HuH-7 (cell line): Measurements from ENCODE around the gene SEC14L1.

Experiments used
- DNase-seq: peaks from one replicate; pipeline ENCODE4 v3.0.0; 2011; ENCODE audit warnings: low spot score

SEC14L1 gene

DNA sequence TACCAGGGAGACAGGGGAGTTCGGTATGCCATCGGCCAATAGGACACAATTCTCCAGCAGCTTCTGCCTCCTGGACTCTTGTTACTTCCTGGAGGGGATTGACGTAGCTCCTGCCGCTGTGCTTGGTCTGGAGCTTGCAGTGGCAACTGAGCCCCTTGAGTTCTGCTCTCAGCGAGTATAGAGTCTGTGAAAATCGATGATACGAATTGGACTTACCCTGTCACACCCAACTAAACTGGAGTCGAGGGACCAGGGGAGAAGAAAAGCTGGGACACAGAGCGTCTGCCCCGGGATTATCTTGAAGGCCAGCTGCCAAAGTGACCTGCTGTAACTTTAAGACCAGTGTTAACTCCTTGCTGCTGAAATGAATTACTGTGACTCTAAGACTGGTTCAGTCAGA lies 22.2 kb downstream of the SEC14L1 start:
- DNase-seq = no peak

DNA sequence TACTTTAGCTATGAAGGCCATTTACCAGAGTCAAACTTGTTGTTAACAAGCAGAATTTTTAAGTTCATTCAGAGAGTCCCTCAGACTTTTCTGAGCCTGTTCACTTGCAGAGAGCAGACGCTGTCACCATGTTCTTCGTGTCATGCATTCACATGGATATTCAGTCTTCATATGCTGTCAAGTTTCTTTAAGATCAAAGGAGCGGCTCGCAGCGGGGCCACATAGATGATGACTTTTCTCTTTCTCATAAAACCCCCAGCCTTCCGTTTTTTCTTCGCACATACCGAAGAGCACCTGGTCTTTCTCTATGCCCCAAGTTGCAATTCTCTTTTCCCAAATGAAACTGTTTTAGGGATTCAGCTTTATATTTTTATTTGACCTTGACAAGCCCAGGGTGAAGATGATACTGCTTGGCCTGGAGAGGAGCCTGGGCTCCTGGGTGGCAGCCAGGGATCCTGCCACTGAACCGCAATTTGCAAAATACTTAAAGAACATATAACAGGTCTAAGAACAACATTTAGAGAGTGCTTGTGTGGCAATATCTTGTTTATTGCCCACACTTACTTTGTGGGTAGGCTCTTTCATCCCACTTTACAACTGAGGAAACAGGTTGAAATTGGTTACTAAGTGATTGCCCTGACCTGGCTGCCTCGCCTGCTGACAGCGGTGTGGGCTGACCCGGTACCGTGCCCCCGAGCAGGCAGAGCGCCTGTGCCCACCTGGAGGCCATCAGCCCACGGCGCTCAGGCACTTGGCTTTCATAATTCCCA lies 22.9 kb downstream of the SEC14L1 start:
- DNase-seq = no peak

DNA sequence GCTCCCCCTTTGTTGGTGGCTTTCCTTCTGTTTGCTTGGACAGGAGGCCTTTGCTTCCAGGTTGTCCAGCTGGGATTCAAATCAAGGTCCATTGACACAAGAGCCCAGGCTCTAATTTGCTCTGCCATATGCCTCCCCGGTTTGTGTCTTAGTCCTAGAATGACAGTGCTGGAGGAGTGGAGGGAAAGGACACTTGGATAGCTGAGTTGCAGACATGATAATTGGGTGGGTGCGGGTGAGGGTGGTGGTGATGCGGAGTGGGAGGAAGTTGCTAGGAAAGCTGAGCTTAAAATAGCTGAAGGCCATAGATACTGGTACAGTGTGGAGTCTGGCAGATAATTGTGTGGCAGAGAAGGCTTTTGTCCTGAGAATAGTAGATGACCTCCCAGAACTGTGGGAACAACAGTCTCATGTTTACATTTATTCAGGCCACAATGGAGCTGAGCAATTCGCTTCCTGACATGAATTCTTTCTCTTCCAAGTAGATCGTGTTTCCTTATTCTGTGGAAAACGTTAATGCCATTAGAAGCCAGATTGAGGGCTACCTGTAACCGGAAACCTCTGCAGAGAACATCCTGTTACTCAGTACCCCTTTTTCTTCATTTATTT lies 23.8 kb downstream of the SEC14L1 start:
- DNase-seq = no peak

DNA sequence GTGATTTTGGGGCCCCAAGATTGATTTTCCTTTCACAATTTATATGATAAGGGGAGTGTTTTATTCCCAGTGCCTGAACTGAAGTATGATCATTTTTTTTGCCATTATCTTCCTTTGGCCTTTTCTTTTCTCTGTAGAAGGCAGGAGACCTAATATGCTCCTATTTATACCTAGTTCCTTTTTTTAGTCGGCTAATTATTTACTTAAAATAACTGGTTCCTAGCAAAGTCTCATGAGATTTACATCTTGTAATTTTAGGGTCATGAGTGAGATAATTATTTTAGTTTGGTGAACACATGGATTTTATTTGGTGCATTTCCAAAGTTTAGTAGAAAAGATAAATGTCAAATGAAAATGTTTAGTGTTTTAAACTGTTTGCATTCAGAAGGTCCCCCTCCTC lies 24.8 kb downstream of the SEC14L1 start:
- no peak for DNase-seq

DNA sequence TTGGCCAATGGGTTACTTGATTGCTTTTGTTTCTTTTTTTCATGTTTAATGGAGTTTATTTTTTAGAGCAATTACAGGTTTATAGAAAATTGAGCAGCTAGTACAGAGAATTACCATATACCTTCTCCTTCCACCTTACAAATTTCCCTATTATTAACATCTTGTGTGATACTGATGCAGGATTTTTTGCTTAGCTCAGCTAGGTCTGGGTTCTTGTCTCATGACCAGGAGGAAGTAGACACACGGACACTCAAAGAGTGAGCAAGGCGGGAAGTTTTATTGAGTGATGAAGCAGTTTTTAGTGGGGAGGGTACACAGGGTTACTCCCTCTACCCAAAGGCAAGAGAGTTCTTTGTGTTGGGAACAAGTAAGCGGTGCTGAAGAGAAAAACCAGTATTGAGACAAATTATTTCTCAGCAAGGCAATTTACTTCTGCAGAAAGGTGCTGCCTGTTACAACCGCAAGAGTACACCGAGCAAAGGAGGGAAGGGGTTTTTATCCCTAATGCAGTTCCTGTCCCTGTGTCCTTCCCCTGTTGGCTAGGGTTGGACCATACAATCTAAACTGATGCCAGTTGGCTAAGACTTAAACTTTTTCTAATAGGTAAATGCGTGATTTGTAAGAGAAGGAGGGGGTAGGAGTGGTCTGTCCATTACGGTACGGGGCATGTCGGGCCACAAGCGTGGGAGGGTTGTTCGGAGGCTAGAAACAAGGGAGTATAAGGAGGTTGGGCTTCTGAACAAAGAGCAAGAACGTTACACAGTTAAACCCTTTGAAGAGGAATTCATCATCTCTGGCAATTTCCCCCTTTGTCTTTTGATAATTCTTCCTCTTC lies 26.9 kb downstream of the SEC14L1 start:
- no peak for DNase-seq

DNA sequence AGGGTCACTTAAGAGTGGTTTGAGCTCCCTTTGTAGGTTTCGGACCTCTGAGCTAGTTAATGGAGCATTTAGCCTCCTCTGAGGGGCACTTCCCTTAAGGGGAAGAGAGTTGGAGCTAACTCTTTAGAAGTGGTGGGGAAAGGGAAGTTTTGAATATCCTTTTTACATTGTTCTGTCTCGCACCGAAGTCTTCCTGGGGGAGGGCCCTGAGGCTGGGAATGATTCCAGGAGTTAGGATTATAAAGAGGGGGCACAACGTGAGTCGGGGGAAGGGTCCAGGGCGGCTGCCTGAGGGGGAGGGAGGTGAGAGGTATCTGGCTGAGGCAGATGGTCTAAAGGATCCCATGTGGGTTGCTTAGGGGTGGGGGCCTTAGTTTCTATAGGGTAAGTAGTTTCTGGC lies 32.3 kb downstream of the SEC14L1 start:
- no peak for DNase-seq

DNA sequence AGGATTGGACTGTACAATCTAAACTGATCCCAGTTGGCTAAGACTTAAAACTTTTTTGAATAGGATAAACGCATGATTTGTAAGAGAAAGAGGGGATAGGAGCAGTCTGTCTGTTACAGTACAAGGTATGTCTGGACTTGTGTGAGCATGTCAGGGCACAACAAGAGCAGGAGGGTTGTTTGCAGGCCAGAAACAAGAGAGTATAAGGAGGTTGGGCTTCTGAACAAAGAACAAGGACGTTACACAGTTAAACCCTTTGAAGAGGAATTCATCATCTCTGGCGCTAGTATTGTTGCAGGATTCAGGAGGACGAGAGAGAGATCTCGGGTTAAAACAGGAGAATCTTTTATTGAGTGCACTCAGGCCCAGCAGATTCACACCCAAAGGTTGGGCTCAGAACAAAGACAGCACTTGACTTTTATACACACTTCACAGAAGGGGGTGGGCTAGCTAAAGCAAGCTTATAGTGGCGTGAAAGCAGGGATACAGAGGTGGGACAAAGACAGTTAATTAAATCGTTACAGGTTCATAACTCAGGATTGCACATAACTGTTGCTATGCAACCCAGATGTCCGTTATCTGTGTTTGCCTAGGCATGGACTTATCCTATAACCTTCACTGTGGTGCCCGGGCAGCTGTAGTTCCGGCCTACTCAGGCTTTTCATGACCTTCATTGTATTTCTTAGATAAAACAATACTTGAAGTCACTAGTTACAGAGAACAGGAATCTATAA lies 34.3 kb downstream of the SEC14L1 start:
- DNase-seq = no peak

DNA sequence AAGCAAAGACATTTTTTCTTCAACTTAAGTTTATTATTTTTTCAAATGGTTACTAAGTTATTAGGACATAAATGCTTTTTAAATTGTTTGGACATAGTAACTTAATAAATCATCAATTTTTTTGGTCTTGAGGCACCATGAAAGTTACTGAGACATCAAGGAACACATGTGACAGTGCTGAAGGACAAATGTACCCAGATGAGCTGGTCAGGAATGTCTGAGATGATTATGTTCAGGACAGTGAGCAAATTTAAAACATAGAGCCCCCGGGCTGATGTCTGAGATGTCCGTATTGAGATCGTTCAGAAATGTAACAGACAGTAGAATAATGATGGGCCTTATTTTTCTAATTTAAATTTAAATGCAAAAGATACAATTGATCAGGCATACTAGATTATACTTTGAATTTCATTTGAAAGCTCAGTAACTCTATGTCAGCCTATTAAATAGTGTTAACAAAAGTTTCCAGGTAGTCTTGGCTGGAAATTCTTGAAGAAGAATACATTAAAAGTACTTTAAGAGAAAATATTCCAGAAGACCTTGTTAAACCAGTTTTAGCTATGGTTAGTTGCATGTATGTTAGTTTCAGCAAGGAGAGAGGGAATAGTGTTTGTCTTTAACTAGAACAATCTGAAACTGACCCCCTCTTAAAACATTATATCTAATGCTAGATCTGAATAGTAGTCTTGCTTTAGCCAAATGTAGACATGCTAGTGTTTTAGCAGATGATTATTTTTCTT lies 36.4 kb downstream of the SEC14L1 start:
- DNase-seq = no peak

DNA sequence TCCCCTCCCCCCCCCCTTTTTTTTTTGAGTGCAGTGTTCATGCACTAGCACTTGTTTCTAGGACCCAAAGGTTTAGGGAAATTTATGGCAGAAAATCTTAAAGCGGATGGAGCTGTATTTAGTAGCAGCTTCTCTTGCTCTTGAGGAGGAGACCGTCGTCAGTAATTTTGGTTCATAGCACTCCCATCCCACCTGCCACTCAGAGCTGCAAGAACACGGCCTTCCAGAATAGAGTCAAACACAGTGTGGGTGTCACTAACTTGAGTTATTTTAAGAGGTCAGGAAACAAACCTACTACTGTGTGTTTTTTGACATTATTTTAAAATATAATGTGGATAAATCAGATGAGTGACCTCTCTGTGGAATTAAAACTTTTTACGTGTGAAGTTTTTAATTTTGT lies 37.3 kb downstream of the SEC14L1 start:
- DNase-seq = no peak

DNA sequence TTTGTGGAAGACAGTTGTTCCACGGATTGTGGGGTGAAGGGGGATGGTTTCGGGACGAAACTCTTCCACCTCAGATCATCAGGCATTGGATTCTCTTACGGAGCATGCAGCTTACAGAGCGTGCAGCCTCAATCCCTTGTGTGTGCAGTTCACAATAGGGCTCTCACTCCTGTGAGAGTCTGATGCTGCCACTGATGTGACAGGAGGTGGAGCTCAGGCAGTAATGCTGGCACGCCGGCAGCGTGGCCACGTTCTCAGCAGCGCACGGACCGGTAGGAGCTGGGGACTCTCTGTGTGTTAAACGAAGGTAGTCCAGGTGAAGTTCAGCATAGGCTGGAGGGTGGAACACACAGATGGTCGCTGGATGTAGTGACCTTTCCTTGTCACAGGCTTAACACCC lies 37.8 kb downstream of the SEC14L1 start:
- no peak for DNase-seq

DNA sequence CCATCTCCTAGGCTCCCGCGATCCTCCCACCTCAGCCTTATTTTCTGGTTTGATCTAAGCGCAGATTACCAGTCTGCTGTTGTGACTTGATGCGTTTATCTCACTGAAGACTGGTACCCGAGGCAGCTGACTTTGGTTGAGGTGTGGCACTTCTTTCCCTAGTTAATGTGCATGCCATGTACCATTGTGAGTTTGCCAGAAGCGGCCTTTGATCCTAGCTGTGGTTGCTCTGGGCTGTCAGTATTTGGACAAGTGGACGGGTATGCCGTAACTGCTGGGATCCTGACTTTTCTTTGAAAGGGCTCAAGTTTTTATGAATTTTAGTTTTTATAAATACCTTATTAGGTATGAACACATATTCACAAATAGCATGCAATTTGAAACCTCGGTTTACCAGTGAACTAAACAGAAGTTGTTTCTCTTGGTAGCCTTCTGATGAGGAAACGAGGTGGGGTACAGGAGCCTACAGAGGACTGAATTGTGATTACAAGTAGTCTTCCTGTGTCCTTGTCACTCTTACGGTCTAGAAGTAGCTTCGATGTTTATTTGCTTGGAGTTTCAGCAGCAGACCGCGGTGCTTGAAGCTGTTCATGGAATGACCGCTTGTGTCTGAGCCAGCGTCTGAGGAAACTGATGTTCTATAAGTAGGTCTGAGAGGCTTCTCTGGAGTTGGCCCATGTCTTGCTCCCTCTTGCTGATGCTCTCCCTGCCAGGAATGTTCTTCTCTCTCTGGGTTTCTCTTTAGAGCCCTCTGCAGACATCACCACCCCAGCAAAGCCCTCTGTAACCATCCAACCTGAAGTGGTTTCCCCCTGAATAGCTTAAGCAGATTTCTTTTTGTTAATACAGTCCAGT lies 40.0 kb downstream of the SEC14L1 start:
- peak; percentile 28 for DNase-seq

DNA sequence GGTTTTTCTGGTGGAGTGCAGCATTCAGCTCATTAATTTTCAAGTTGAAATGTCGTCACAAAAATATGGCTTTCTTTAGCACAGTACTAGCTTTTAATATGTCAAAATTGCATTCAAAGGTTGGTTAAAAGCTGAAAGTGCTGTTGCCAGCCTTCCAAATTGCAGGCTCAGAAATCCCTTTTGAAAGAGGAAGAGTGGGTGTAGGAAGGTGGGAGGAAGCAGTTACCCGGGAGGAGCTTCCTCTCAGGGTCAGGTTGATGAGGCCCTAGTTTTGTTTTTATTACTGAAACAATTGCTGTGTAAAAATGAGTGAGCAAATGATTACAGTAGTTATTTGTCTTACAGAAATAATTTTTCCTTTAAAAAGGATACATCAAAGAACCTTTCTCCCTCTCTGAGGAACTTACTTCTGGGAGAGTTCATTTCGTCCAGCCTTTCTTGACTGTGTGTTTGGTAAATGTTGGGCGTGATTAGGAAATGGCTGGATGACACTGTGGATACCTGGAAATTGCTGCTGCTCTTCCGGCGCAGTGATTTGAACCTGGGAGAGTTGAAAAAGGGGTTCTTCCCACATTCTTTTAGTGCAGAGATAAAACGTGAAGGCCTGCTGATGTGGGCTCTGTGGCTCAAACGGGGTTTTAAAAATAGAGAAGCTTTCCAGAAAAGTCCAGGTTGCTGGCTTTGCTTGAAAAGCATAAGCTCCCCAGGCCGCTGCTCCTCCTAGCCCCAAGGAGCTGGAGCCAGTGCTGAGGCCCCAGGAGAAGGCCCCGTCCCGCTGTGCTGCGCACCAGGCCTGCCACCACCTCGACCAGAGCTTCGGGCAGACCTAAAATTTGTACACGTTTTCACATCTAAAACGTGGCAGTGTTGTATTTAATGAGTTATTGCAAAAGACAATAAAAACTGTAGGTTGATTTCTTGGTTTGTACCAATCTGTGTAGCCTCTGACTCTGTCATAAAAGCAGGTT lies 41.7 kb downstream of the SEC14L1 start:
- DNase-seq = no peak

DNA sequence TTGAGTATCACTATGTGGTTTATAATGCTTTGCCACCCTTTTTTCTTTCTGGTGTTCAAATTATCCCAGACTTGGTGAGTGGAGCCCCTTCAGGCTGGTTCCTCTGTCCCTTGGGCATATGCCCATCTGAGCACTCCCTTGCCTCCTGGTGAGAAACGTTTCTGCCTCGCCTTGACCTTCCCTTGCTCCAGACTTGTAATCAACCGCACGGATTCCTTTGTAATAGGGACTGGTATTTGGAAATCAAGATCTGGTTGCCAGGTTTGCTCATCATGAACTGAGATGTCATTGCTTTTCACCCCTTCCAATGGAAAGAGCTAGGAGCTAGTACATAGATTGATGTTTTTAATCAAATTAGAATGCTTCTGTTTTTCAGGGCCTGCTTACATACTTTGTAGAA lies 43.7 kb downstream of the SEC14L1 start:
- DNase-seq = no peak

DNA sequence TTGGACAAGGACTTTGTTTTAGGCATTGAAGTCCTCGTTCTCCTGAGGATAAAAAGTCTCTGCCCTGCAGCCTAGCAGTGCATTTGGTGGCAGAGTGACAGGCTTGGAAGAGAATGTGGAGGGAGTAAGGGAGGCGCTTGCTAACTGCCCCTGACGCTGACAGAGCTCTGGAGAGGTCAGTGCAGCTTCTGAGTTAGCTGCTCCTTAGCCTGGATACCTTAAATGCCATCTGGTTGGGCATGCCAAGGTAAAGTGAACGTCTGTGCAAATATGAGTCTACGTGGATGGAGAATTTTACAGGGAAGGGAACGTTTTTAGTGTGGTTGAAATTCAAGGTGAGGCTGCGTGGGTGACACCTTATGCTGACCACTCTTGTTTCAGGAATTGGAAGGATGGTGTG lies 44.4 kb downstream of the SEC14L1 start:
- DNase-seq = no peak

DNA sequence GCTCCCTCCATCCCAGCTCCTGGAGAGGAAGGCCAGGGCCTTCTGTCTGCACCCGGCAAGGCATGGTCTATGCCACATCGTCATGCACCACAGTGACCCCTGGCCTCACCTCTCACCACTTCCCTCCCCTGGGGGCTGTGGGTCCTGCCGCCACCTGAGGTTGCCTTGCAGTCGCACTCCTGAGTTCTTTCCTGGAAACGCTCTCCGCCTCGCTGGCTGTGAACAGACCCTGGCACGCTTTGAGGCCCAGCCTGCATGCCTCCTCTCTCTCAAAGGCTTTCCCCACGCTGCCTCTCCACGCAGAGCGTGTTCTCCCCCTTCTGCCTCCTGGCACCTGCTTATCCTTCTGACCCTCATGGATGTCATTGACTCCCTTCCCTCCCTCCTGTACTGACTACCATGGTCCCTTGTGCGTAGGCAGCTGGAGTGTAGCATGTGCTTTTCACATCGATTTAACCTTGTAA lies 45.4 kb downstream of the SEC14L1 start:
- DNase-seq = no peak

DNA sequence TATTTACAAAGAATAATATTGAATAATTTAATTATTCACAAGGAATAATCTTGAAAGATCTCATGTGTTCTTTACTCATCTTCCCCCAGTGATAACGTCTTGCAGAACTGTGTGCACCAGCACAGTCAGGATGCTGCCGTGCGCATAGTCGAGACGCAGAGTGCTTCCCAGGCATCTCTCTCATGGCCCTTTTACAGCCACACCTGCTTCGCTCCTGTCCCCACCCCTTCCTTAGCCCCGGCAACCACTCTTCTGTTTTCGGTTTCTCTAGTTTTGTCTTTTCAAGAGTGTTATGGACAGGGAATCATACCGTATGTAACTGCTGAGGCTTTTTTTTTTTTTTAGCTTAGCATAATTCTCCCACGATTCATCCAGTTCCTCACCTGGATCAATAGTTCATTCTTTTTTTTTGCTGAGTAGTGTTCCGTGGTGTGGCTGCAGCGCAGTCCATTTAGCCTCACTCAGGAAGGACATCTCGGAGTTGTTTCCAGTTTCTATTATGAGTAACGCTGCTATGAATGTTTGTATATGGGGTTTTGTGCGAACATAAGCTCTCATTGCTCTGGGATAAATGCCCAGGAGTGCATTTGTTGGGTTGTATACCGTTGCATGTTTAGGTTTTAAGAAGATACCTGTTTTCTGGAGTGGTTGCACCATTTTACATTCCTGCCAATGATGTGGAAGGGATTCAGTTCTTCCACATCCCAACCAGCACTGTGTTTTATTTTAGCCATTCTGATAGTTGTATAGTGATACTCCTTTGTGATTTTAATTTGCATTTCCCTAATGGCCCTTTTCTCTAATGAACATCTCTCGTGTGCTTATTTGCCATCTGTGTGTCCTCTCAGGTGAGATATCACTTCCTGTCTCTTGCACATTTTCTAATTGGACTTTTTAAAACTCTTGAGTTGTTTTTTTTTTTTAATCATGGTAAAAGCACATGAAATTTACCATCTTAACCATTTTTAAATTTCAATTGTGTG lies 47.6 kb downstream of the SEC14L1 start:
- no peak for DNase-seq

DNA sequence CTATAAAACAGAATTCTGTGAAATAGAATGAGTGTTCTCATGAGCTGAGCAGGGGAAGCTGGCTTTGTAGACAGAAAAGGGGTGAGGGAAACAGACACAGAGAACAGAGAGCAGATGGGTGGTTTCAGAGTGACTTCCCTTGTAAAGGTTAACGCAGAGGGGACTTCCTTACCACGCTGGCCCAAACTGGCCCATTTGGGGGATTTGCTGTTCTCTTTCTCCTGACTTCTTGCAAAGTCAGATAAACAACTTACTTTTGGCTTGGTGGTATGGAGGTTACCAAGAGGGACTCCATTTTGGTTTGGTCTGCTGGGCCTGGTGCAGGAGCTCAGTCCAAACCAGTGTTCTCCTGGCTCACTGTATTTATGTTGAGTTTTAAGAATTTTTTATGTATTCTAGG lies 48.4 kb downstream of the SEC14L1 start:
- no peak for DNase-seq

DNA sequence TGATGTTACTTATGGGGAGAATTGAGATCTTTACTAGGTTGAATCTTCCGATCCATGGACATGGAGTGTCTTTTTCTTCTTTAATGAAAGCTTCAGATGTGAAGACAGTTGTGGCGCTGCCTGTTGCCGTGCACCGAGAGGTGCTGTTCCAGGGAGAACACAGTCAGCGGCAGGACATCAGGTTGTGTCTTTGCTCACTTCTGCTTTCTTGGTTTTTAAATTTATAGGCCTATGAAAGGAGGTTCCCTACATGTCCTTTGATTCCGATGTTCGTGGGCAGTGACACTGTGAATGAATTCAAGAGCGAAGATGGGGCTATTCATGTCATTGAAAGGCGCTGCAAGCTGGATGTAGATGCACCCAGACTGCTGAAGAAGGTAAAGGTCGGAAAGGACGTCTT lies 49.8 kb downstream of the SEC14L1 start:
- no peak for DNase-seq
